COR-L47 (cell line): ENCODE results near the gene GAS7.
"Not testable (repeated sequence)": the region's sequence is repeated elsewhere in the genome, so short reads cannot be mapped to it uniquely, and the experiment has no call there.

Experiments
- DNase-seq: peaks from one replicate; lab custom pipeline; 2025; lab: John Stamatoyannopoulos, UW

GAS7 gene

DNA sequence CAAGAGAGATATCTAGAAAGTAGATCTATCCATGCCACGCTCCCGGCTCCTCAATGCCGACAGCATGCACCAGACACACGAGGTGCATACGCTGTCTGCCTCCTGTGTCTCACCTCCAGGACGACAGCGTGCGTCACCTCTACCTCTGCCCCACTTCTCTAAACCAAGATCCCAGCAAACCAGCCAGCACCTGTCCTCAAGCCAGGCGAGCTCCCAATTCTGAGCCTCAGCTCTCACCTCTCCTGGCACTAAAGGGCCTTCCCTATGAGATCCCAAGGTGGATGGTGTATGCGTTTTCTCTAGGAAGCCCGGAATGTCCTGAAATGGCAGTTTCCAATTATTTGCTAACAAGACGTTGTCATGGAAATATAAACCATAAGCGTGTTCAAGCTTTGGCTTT is 257.1 kb downstream of the GAS7 start:
- no peak for DNase-seq

DNA sequence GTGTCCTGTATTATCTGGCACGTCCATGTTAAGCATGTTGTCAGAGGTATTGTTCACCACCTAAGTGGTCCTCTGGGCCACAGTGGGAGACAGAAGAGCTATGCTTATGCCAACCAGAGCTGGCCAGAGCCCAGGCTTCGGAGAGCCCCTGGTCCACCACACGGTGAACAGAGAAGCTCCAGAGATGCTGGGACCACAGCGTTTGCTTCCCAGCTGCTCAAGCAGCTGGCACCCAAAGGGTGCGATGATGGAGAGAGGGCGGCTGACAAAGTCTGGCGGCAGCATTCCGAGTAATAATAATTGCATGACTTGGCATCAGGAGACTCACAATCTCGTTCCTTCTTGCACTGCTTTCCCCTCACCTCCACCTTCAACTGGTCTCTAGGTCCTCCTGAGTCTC is 257.6 kb downstream of the GAS7 start:
- no peak for DNase-seq

DNA sequence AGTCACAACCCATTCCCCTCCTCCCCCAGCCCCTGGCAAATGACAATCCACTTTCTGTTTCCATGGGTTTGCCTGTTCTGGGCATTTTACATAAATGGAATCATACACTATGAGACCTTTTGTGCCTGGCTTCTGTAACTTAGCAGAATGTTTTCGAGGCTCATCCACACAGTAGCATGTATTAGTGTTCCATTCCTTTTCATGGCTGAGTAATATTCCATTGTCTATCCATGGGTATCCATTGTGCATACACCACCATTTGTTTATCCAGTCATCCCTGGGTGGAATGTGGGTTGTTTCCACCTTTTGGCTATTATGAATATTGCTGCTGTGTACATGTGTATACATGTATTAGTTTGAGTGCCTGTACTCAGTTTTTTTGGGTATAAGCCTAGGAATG is 259.6 kb downstream of the GAS7 start:
- no peak for DNase-seq

DNA sequence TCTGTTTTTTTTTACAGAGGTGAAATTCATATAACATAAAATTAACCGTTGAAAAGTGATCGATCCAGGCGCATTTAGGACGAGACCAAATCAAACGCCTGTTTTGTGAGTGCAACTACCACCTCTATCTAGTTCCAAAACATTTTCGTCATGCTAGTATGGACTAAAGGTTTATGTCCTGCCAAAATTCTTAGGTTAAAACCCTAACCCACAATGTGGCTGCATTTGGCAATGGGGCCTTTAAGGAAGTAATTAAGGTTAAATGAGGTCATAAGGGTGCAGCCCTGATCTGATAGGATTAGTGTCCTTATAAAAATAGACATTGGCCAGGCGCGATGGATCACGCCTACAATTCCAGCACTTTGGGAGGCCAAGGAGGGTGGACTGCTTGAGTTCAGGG is 260.5 kb downstream of the GAS7 start:
- DNase-seq = no peak

DNA sequence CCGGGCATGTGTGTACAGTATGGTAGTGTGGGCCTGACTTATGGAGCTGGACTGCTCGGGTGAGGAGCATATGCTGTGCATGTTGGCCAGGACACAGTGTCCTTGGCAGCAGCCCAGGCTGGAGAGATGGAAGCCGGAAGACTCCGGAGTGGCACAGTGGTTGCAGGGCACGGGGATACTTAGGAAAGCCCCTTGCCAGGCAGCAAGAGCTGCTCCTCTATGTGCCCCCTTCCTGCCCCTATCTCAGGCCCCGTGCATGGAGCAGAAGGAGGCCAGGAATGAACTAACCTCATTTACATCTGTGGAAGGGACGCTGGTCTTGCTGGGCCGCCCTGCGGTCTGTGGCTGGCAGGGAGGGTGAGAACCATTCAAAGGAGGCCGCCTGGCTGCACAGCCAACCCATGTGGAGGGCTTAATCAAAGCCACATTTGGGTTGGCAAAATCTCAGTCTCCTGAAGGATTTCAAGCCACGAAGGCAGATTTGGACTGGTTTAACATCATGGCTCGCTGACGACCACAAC is 261.1 kb downstream of the GAS7 start:
- no peak for DNase-seq

DNA sequence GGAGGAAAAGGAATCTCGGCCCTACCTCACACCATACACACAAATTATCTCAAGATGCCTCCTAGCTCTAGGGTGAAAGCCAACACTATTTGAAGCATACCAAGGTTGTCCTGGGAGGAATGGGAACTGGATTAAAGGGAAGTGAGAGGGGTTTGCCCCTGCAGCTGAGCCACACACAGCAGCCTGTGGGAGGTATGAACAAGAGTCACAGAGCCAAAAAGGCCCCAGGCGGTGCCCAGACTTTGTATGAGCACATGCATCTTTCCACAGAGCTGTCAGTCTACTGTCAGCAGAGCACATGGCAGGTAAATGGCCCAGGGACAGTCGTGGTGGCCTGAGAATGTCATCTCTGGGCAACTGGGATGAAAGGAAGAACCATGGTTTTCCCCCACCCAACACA is 262.3 kb downstream of the GAS7 start:
- no peak for DNase-seq

DNA sequence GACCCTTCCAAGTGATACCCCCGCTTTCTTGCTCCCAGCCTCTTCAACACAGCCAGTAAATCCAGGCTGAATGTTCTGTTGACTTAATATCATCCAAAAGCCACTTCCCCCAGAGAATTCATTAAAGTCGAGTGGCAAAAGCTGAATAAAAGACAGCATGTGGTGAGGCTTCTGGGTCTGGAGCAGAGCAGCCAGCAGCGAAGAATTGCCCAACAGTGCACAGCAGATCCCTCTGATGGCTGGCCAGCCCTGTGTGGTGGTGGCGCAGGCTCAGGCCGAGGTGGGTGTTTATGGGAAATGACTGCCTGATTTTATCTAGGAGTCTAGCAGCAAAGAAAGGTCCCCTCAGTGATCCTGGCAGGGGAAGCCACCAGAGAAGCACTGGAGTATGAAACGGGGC is 263.0 kb downstream of the GAS7 start:
- DNase-seq = no peak

DNA sequence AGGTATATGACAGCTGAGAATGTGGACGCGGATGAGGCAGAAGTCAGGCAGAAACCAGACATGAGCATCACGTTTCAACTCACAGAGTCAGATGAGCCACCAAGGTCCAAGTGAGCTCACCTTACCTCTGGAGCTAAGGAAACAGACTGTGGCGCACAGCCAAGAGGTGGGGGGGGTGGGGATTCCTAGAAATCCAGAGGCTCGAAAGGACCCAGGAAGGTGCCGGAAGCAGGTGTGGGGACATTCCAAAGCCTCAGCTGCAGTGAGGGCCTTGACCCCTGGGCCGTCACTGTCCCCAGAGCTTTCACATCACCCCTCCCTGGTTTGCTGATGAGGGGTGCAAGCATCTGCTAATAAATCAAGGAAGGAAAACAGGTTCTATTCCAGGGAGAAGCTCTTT is 264.1 kb downstream of the GAS7 start:
- no peak for DNase-seq

DNA sequence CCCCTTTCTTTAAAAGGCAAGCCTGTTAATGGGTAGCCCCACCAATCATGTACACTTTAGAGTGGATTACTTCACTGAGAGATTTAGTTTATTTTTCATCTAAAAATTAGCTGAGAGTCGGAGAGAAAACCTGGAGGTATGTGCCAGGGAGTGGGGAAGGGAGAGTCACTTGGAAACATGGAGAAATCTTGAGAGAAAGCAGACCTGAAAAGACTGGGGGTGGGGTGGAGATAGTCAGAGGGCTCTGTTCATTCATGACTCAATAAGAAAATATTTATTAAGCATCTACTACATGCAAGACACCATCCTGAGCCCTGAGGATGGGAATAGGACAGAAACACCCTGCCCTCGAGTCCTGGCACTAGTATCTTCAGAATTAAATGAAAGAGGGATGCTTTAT is 265.9 kb downstream of the GAS7 start:
- no peak for DNase-seq

DNA sequence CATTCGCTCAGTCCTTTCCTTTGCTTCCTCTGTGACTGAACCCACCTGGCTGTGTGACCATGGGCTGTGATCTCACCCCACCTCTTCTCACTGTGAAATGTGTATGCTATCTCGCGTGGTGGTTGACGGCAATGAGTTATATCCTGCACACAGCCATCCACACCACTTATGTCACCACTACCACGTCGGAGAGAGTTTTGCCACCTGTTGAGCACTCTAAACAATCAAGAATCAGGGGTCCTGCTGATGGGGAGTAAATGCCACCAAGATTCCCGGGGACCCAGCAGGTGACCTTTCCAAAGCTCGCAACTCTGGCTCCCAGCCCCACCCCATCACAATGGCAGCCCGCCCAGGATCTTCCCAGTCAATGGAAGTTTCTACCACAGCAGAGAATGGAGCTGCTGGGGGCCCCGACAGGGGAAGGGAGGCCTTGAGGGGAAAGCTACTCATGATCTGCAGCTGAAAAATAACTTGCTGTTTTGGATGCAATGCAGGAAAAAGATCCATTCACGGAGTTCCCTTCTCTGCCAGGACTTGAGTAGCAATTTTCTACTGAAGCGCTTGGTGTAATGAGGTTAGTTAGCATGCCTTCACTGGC is 267.2 kb downstream of the GAS7 start:
- DNase-seq = no peak

DNA sequence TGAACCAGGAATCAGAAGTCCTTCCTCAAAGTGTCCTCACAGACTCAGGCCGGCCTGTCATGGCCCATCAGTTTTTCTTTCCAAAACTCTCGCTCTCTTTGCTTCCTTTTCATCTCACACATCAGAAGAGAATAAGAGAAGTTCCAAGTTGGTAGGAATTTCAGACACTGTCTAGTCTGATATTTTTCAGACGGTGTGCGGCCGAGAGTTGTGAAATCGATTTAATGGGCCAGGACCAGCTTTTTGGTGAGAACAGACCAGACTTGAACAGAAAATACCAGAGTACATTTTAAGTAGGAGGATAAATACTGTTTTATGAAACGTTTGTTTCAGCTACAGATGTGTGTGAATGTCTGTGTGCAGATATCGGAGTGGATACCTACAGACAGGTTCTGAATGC is 268.5 kb downstream of the GAS7 start:
- DNase-seq = no peak

DNA sequence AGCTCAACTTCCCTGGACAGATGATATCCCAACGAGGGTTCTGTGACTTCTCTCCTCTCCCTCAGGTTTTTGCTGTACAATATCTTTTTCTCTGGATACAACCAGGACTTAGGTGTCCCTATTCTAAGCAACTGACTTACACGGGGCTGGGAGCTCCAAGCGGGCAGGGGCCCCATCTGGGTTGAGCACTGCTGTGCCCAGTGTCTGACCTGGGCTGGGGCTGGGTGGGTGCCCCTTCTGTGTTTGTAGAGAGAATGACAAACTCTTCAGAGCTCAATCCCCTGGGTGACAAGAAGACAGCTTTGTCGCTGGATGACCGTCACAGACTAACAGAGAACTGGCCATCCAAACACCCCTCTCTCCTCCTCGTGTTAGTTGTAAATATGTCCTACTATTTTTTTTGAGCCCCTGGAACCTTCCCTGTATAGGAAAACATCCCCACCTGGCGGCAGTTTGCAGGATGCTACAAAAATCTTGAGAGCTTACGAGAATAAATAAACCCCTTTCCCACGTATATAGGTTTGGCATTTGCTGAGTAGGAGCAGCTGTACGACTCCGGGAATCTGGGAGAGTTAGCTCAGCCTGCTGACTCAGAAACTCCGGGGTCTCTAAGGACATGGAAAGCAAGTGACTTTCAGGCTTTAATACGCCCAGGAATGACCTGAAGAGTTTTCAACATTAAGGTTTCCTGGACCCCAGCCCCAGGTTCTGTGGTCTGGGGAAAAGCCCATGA is 269.6 kb downstream of the GAS7 start:
- no peak for DNase-seq

DNA sequence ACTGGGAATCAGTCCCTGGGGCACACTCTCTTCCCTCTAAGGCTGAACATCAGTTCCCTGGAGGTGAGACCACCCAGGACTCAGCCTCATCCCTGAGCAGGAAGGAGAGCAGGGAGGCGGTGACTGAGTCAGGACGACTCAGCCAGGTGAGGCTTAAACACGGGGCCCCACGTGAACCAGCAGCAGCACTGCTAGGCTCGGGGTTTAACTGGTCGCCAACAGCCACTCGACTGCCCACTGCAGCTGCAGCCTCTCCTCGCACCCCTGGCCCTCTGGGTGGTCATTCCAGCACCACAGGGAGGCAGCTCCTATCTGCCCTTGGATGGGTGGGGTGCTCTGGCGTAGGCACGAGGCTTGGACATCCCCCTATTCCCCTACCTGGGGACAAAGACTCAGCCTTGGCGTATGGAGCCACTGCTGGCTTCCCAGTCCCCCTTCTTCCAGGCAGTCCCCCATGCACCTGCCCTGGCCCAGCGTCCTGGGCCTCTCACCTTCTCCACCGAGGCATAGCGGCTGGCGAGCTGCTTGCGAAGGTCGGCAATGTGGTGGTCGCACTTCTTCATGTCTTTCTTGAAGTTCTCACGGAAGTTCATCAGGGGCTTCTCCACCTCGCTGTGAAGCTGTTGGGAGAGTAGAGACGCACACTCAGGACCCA is 272.1 kb downstream of the GAS7 start:
- no peak for DNase-seq

DNA sequence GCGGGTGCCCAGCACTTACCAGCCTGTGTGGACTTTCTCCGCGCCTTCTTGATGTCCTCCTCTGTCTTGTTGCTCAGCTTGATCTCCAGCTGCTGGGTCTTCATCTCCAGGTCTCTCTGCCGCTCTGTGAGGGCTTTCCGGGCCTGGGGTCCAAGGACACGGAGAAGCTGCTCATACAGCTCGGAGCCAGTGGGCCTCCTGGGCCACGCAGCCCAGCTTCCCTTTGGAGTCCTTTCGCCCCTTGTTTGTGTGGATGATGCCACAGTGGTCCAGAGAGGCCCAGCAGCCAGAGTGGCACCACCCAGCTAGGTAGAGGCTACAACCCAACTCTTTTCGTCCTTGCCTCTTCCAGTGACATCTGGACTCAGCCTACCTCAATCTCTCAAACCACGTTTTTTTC is 272.9 kb downstream of the GAS7 start:
- DNase-seq = no peak

DNA sequence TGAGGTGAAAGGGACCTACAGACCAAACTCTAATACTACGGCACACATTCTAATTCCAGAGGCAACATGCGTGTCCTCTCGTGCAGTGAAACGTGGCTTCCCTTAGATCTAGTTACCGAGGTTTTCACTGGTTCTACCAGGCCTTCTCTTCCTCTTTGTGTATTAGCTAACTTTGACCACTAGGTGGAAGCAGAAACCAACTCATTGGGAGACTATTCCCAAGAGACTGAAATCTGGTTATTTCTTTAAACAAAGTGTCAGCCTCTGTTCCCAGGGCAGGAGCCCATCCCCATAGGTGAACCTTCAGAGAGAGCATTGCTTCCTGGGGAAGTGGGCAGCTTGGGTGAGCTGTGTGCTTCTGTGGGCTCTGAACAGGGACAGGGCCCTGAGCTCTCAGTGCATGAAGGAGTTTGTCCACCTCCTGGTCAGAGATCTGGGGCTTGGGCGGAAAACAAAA is 273.6 kb downstream of the GAS7 start:
- DNase-seq = peak; percentile 8

DNA sequence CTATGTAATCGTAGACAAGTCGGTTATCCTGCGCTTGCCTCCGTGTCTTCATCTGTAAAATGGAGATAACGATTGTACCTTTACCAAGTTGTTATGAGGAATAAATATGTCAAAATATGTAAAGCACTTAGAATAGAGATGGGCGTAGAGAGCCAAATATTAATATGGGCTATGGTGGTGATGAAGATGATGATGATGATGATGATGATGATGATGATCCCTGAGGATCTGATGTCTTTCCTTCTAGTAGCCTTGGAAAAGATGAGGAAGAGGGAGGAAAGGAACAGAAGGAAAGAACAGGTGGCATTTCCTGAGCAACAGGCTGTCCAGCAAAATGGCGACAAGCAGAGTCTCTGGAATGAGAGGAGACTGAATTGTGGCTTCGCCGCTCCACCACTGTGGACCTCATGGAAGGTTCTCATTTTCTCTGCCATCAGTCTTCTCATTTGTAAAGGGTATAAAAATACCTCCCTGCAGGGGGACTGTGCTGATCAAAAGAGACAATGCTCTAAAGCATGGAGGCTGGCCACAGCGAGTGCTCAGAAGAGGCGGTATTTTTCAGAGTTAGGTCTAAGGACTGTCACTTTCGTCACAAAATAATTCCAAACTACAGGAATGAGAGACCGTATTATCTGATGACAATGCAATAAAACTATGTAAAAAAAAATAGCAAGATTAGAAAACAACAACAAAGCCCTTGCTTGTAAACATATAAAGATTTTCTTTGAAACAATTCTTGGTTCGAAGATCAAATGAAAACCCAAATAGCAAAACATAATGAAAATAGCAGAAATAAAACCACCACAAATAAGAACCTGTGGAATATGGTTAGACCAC is 276.2 kb downstream of the GAS7 start:
- DNase-seq = no peak

DNA sequence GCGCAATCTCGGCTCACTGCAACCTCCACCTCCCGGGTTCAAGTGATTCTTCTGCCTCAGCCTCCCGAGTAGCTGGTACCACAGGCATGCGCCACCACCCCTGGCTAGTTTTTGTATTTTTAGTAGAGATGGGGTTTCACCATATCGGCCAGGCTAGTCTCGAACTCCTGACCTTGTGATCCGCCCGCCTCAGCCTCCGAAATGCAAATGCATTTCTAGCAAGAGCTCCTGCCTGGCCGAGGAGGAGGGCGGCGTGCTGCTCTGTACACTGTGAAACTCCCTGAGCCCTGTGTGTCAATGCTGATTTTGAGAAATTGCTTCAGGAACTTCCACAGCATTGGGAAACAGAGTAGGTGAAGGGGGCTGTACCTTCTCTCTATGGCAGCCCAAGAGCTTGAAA is 277.2 kb downstream of the GAS7 start:
- DNase-seq = not testable (repeated sequence)

DNA sequence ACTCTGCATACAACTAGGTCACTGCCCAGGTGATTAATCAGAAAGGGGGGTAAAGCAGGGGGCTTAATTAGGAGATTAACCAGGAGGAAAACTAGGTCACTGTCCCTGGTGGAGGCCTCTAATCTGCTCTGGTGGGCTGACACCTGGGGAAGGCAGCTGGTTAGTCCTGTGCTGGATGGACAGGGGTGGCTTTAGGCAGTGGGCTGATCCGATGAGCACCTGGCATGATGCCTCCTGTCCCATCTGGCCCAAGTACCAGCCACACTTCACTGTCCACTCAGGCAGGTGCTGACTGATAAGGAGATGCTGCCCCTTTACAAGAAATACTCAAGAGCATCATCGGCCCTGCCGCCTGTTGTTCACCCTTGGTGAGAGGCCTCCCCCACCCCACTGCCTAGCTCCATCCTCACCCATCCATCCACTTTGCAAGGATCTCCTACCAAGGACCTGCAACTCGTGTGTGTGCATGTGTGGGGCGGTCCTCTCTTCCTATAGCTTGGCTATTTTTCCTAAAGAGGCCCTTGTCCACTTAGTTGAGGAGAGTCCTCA is 279.5 kb downstream of the GAS7 start:
- DNase-seq = no peak

DNA sequence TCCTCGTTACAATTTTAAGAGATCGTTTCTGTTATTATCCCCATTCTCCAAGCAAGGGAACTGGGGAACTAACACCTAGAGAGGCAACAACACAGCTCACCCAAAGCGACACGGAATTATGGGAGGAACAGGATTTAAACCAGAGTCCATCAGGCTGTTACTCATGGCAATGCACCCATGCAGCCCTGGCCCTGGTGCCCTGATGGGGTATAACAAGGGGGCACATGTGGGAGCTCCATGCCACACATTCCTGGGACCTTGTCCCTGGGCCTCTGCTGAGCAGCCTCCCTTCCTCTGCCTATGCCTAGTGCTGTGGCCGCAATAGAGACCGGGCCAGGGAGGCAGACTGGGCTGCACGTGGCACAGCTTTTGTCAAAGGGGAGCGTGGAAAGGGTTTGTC is 280.1 kb downstream of the GAS7 start:
- no peak for DNase-seq

DNA sequence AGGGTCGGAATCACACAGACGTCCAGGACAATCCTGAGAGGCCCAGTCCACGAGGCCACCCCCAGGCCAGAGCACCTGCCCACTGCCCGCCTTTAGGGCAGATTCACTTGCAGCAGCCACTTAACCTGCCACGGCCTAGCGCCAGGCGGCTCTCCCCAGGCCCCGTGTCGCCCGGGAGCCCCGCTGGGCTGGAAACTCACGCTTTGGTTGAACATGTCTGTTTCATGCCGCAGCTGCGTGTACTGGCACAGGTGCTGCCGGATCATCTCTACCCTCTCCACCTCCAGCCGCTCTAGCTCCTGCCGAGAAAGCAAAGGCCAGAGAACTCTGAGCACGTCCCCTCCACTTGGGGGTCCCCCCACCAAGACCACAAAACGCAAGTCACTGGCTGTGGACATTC is 280.6 kb downstream of the GAS7 start:
- DNase-seq = no peak

DNA sequence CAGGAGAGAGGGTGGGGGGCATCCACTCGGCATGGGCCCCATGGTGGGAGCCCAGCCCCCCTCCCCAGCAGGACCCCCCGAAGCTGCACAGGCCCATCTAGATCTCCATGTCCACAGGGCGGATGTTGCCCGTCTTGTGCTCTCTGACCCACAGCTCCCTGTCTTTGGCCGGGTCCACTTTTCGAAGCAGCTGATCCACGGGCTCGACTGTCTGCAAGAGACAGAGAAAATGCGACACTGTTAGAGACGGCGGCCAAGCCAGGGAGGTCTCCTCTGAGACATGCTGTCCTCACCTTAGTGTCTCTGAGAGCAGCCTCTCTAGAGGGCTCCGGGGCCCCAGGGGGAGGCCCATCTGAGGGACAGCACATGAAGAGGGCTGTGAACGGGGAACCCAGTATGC is 281.3 kb downstream of the GAS7 start:
- DNase-seq = no peak

DNA sequence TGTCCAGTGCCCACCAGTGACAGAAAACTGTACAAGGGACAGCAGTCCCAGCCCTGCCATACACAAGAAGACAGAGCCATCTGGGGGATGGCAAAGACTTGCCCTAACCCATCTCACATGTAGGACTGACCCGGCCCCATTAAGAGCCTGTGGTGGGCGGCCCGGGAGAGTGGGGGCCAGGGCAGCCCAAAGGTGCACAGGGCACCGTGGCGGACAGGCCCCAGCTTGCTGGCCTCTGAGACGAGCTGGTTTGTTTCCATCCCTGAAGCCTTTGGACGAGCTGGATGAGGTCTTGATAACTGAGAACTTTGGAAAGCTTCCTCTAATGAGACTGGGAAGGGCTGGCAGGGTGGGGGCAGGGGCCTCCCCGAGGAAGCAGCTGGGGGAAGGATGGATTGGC is 282.3 kb downstream of the GAS7 start:
- DNase-seq = no peak
